OCI-LY1 (cell line): ENCODE measurements around the gene FAT4.

ENCODE experiments used
- EZH2 ChIP-seq: fragments of 200-600 bp; sonication (generic), shearing (Covaris generic); IDR thresholded peaks from 2 replicates; pipeline ENCODE4 v1.8.0; 2017; ENCODE audit warnings: borderline replicate concordance, mixed run types, mild to moderate bottlenecking, antibody characterized with exemption, low read length, moderate library complexity, mixed read lengths
- TF ChIP-seq, protein P1 (sequence below): fragments of 200-600 bp; sonication (generic), shearing (Covaris generic); IDR thresholded peaks from 2 replicates; pipeline ENCODE4 v1.5.1; 2017; ENCODE audit warnings: mild to moderate bottlenecking, antibody characterized with exemption, low read length, moderate library complexity, mixed read lengths

- TF ChIP-seq, protein P1, sequence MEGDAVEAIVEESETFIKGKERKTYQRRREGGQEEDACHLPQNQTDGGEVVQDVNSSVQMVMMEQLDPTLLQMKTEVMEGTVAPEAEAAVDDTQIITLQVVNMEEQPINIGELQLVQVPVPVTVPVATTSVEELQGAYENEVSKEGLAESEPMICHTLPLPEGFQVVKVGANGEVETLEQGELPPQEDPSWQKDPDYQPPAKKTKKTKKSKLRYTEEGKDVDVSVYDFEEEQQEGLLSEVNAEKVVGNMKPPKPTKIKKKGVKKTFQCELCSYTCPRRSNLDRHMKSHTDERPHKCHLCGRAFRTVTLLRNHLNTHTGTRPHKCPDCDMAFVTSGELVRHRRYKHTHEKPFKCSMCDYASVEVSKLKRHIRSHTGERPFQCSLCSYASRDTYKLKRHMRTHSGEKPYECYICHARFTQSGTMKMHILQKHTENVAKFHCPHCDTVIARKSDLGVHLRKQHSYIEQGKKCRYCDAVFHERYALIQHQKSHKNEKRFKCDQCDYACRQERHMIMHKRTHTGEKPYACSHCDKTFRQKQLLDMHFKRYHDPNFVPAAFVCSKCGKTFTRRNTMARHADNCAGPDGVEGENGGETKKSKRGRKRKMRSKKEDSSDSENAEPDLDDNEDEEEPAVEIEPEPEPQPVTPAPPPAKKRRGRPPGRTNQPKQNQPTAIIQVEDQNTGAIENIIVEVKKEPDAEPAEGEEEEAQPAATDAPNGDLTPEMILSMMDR, result no peak
- TF ChIP-seq EZH2, result no peak
Measured at GRCh38 chr4:125265846-125266245, 48.9 kb upstream of the FAT4 start.
